ENCODE data around the gene GID8. TPM values are rescaled to one million over a fixed set of nuclear protein-coding genes. Genes with fewer than 3 reads are reported as not detected.
A peak's percentile ranks its signal among the peaks of the same experiment; 100 is the strongest.

GID8 gene
- total and polyA plus RNA-seq, 7 donors = 17.4 to 36.5 (median 25.9) TPM

DNA sequence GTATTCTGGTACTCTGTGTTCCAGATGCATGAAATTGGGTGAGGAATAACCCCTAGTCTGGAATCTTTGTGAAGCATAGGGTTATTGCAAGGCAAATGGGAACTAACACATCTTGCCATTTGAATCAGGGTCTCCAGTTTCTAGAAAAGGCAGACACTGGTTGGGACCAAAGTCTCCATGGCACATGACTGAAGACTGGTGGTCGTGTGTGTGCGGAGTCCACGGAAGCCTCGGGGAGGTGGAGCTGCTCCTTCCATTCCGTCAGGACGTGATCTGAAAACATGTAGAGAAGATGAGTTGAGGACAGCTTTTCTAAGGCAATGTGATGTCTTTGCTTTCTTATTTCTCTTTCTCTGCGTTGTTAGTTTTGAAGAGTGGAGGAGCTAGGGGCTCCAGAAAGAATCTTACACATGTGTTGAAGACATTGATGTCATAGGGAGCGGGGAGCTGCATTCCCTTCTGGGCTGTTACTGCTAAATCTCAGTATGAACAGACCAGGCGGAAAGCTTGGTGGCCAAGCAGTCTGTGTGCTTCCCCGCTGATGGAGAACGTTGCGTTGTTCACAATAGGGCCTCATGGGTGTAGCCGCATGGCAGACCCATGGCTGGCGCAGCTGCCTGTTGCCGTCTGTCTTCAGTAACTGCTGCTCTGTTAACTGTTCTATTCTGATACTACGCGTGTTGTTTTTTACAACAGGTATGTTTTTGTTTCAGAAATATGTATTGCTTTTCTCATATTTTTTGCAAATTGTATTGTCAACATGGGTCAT, 9.8 kb downstream of the GID8 start:
- H3K27me3 ChIP-seq = no peaks in the 10 kb centered on the region
- no peak for DNase-seq
- no peak for TF ChIP-seq EP300 (IDR thresholded peaks at IDR 0.05)
- TF ChIP-seq POLR2AphosphoS5 (IDR thresholded peaks at IDR 0.05) = no peak
- TF ChIP-seq, protein P1, sequence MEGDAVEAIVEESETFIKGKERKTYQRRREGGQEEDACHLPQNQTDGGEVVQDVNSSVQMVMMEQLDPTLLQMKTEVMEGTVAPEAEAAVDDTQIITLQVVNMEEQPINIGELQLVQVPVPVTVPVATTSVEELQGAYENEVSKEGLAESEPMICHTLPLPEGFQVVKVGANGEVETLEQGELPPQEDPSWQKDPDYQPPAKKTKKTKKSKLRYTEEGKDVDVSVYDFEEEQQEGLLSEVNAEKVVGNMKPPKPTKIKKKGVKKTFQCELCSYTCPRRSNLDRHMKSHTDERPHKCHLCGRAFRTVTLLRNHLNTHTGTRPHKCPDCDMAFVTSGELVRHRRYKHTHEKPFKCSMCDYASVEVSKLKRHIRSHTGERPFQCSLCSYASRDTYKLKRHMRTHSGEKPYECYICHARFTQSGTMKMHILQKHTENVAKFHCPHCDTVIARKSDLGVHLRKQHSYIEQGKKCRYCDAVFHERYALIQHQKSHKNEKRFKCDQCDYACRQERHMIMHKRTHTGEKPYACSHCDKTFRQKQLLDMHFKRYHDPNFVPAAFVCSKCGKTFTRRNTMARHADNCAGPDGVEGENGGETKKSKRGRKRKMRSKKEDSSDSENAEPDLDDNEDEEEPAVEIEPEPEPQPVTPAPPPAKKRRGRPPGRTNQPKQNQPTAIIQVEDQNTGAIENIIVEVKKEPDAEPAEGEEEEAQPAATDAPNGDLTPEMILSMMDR (IDR thresholded peaks at IDR 0.05) = no peak
- TF ChIP-seq POLR2A (IDR thresholded peaks at IDR 0.05) = no peak
- 96 to 97% methylated on average over 17 of the region's 17 CpGs for WGBS, 2 donors
- no peak overlapping the region for H3K27ac ChIP-seq
- H3K9me3 ChIP-seq = no peaks in the 10 kb centered on the region
- intact Hi-C loops (cut with DNase I) = no loop called here
- H3K4me3 ChIP-seq = no peak overlapping the region
- H3K4me1 ChIP-seq = peaks cover 0 to 26% (median 14%) of the 10 kb centered on the region in 4 donors
- peaks cover 39 to 81% (median 54%) of the 10 kb centered on the region in 4 donors for H3K36me3 ChIP-seq

DNA sequence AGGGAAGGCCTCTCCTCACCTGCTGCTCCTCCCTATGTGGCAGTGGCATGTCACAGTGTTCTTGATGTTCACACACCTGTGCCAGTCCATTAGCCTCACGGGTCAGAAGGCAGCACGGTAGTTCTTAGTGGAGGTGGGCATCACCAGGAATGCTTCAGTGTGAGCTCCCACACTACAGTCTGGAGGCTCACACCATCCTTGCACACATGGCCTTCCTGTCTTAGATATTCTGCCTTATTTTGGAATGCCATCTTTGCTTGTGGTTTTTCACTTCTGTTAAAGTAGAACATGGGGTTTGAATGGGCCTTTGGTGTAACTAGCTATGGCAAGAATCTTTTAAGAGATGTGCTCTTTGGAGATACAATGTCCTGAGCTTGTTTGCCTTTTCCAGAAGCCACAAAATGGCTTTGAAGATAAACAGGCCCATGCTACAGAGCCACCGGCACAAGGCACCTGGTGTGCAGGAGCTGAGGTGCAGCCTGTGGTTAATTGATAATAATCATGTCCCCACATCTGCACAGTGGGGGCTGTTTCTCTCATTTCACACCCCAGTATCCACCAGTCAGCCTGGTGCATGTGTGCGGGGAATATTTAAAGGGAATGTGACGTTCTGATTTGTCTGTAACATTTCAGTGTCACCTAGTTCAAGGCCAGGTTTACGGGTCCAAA, 11.3 kb downstream of the GID8 start:
- H3K27me3 ChIP-seq = no peaks in the 10 kb centered on the region
- no peaks in the 10 kb centered on the region for H3K9me3 ChIP-seq
- H3K27ac ChIP-seq = no peak overlapping the region
- H3K36me3 ChIP-seq = peaks cover 28 to 65% (median 39%) of the 10 kb centered on the region in 4 donors
- peak; percentile 48 for DNase-seq
- intact Hi-C loops (cut with DNase I) = no loop called here
- peaks cover 0 to 41% (median 27%) of the 10 kb centered on the region in 4 donors for H3K4me1 ChIP-seq
- TF ChIP-seq POLR2AphosphoS5 (IDR thresholded peaks at IDR 0.05) = no peak
- TF ChIP-seq, protein P1 (IDR thresholded peaks at IDR 0.05) = peak in 1 of 4 experiments; percentile 5
- no peak overlapping the region for H3K4me3 ChIP-seq
- 95 to 96% methylated on average over 6 of the region's 6 CpGs for WGBS, 2 donors

DNA sequence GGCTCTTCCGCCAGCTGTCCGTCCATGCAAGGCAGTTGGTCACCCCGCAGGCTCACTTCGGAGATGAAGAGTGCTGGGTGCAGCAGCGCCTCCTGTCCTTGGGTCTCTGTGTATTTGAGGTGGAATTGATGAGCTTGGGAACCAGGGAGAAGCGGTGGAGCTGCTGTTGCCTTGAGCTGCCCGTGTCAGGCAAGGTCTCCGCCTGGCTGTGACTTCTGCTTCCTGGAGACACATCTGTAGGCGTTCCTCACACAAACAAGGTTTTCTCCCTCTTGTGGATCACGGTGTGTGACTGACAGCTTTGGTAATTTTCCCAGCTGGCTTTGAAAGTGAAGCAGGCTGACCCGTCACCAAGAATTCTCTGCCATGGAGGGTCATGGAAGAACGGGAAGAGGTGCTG, 12.0 kb downstream of the GID8 start:
- 93 to 94% methylated on average over 12 of the region's 12 CpGs for WGBS, 2 donors
- no peak overlapping the region for H3K4me3 ChIP-seq
- intact Hi-C loops (cut with DNase I) = loop anchor here (5.0 to 10.0 kb wide), 2 partner anchors 73 to 265 kb away; partner anchors contain the start of gene YTHDF1
- no peaks in the 10 kb centered on the region for H3K27me3 ChIP-seq
- TF ChIP-seq POLR2AphosphoS5 (IDR thresholded peaks at IDR 0.05) = no peak
- no peak for TF ChIP-seq EP300 (IDR thresholded peaks at IDR 0.05)
- no peak for TF ChIP-seq POLR2A (IDR thresholded peaks at IDR 0.05)
- TF ChIP-seq, protein P1 (IDR thresholded peaks at IDR 0.05) = no peak
- H3K27ac ChIP-seq = no peak overlapping the region
- DNase-seq = no peak
- H3K36me3 ChIP-seq = peaks cover 21 to 59% (median 32%) of the 10 kb centered on the region in 4 donors
- H3K9me3 ChIP-seq = no peaks in the 10 kb centered on the region
- peaks cover 0 to 42% (median 30%) of the 10 kb centered on the region in 4 donors for H3K4me1 ChIP-seq

DNA sequence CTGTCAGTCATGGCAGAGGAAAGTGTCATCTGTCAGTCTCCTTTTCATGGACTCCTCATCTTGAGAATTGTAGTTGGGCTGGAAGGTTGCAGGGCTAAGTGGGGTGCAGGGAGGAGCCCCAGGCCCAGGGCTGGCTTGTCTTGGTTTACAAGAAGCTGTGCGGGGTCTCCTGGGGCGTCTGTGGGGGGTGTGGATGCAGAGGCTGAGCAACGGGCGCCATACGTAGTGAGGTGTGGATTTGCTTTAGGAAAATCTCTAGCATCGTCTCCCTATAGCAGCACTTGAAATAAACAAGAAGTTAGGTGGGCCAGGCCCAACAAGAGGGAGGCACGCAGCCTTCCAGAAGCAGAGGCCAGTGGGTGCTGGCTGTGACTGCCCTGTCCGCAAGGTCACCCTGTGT, 12.8 kb downstream of the GID8 start:
- Histone ChIP-seq H3K36me3 (peaks cover 15 to 51% (median 27%) of the 10 kb centered on the region in 4 donors), H3K27ac (no peak overlapping the region), H3K4me3 (no peak overlapping the region), H3K27me3 (no peaks in the 10 kb centered on the region), H3K4me1 (peaks cover 0 to 35% (median 30%) of the 10 kb centered on the region in 4 donors), H3K9me3 (no peaks in the 10 kb centered on the region)
- no peak for DNase-seq
- TF ChIP-seq POLR2A (IDR thresholded peaks at IDR 0.05) (no peak), POLR2AphosphoS5 (IDR thresholded peaks at IDR 0.05) (no peak), EP300 (IDR thresholded peaks at IDR 0.05) (no peak)
- TF ChIP-seq, protein P1 (IDR thresholded peaks at IDR 0.05) = no peak
- WGBS, 2 donors = 94 to 95% methylated on average over 8 of the region's 8 CpGs
- intact Hi-C loops (cut with DNase I) = loop anchor here (5.0 to 10.0 kb wide), 2 partner anchors 73 to 264 kb away; partner anchors contain the start of gene YTHDF1
